ENCODE results near the gene ARL11.
A peak's percentile ranks its signal among the peaks of the same experiment; 100 is the strongest.

ARL11 gene

GRCh38 chr13:49651570-49652354, 23.5 kb downstream of the ARL11 start:
- TF ChIP-seq EZH2phosphoT487 (IDR thresholded peaks at IDR 0.05; ENCODE audit: low read depth): no peak
- TF ChIP-seq, protein P1, sequence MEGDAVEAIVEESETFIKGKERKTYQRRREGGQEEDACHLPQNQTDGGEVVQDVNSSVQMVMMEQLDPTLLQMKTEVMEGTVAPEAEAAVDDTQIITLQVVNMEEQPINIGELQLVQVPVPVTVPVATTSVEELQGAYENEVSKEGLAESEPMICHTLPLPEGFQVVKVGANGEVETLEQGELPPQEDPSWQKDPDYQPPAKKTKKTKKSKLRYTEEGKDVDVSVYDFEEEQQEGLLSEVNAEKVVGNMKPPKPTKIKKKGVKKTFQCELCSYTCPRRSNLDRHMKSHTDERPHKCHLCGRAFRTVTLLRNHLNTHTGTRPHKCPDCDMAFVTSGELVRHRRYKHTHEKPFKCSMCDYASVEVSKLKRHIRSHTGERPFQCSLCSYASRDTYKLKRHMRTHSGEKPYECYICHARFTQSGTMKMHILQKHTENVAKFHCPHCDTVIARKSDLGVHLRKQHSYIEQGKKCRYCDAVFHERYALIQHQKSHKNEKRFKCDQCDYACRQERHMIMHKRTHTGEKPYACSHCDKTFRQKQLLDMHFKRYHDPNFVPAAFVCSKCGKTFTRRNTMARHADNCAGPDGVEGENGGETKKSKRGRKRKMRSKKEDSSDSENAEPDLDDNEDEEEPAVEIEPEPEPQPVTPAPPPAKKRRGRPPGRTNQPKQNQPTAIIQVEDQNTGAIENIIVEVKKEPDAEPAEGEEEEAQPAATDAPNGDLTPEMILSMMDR (IDR thresholded peaks at IDR 0.05; ENCODE audit: low read depth, low read length): no peak
- H3K27ac ChIP-seq (ENCODE audit: low read length): no peak overlapping the region
- no peaks in the 10 kb centered on the region for H3K27me3 ChIP-seq (ENCODE audit: low read depth, low read length)
- peaks cover 2% of the 10 kb centered on the region; the same call in 1 of the 2 replicates for H3K4me1 ChIP-seq (ENCODE audit: low read length)
- no peaks in the 10 kb centered on the region for H3K9me3 ChIP-seq (ENCODE audit: insufficient read depth, low read length)
- H3K36me3 ChIP-seq (replicated peaks; ENCODE audit: low read depth, low read length): no peaks in the 10 kb centered on the region
- no peak overlapping the region for H3K4me2 ChIP-seq (ENCODE audit: low read length)
- no peaks in the 10 kb centered on the region for H3K79me2 ChIP-seq (ENCODE audit: low read length)
- no peak overlapping the region for H2AFZ ChIP-seq (ENCODE audit: low read depth, low read length)
- H4K20me1 ChIP-seq (ENCODE audit: insufficient read depth, low read length): no peaks in the 10 kb centered on the region
- H3K4me3 ChIP-seq (ENCODE audit: low read length): no peak overlapping the region
- no peak overlapping the region for H3K9ac ChIP-seq (ENCODE audit: low read length)

- Histone ChIP-seq H4K20me1 (ENCODE audit: insufficient read depth, low read length) (no peaks in the 10 kb centered on the region), H3K9ac (ENCODE audit: low read length) (no peak overlapping the region), H3K79me2 (ENCODE audit: low read length) (no peaks in the 10 kb centered on the region), H3K4me1 (ENCODE audit: low read length) (no peaks in the 10 kb centered on the region), H3K27ac (ENCODE audit: low read length) (no peak overlapping the region), H3K36me3 (replicated peaks; ENCODE audit: low read depth, low read length) (no peaks in the 10 kb centered on the region), H3K27me3 (ENCODE audit: low read depth, low read length) (no peaks in the 10 kb centered on the region), H3K4me2 (ENCODE audit: low read length) (no peak overlapping the region), H2AFZ (ENCODE audit: low read depth, low read length) (no peak overlapping the region), H3K4me3 (ENCODE audit: low read length) (no peak overlapping the region), H3K9me3 (ENCODE audit: insufficient read depth, low read length) (no peaks in the 10 kb centered on the region)
- TF ChIP-seq, protein P1 (IDR thresholded peaks at IDR 0.05; ENCODE audit: low read depth, low read length): peak; percentile 46
- TF ChIP-seq EZH2phosphoT487 (IDR thresholded peaks at IDR 0.05; ENCODE audit: low read depth): no peak
These were observed 24.3 kb downstream of the ARL11 start for GRCh38 chr13:49652355-49653305.

GRCh38 chr13:49653478-49653877, 25.2 kb downstream of the ARL11 start:
- Histone ChIP-seq H3K4me3 (ENCODE audit: low read length) (no peak overlapping the region), H3K27ac (ENCODE audit: low read length) (no peak overlapping the region), H2AFZ (ENCODE audit: low read depth, low read length) (no peak overlapping the region), H3K4me2 (ENCODE audit: low read length) (no peak overlapping the region), H3K4me1 (ENCODE audit: low read length) (no peaks in the 10 kb centered on the region), H3K9me3 (ENCODE audit: insufficient read depth, low read length) (no peaks in the 10 kb centered on the region), H4K20me1 (ENCODE audit: insufficient read depth, low read length) (no peaks in the 10 kb centered on the region), H3K27me3 (ENCODE audit: low read depth, low read length) (no peaks in the 10 kb centered on the region), H3K79me2 (ENCODE audit: low read length) (no peaks in the 10 kb centered on the region), H3K36me3 (replicated peaks; ENCODE audit: low read depth, low read length) (no peaks in the 10 kb centered on the region), H3K9ac (ENCODE audit: low read length) (no peak overlapping the region)
- no peak for TF ChIP-seq EZH2phosphoT487 (IDR thresholded peaks at IDR 0.05; ENCODE audit: low read depth)
- TF ChIP-seq, protein P1 (IDR thresholded peaks at IDR 0.05; ENCODE audit: low read depth, low read length): no peak

- H3K9me3 ChIP-seq (ENCODE audit: insufficient read depth, low read length): no peaks in the 10 kb centered on the region
- no peaks in the 10 kb centered on the region for H3K27me3 ChIP-seq (ENCODE audit: low read depth, low read length)
- H3K4me1 ChIP-seq (ENCODE audit: low read length): no peaks in the 10 kb centered on the region
- H3K27ac ChIP-seq (ENCODE audit: low read length): no peak overlapping the region
- H4K20me1 ChIP-seq (ENCODE audit: insufficient read depth, low read length): no peaks in the 10 kb centered on the region
- H3K36me3 ChIP-seq (replicated peaks; ENCODE audit: low read depth, low read length): peaks cover 4% of the 10 kb centered on the region
- H3K4me3 ChIP-seq (ENCODE audit: low read length): no peak overlapping the region
- no peak overlapping the region for H2AFZ ChIP-seq (ENCODE audit: low read depth, low read length)
- no peak overlapping the region for H3K4me2 ChIP-seq (ENCODE audit: low read length)
- TF ChIP-seq, protein P1 (IDR thresholded peaks at IDR 0.05; ENCODE audit: low read depth, low read length): no peak
- no peak for TF ChIP-seq EZH2phosphoT487 (IDR thresholded peaks at IDR 0.05; ENCODE audit: low read depth)
- no peaks in the 10 kb centered on the region for H3K79me2 ChIP-seq (ENCODE audit: low read length)
- H3K9ac ChIP-seq (ENCODE audit: low read length): no peak overlapping the region
These were observed 25.7 kb downstream of the ARL11 start for GRCh38 chr13:49654011-49654410.

Data from OCI-LY3 (cell line).